GM21717 (cell line): ENCODE results near the gene KIF1B.
"Not testable (repeated sequence)": the region's sequence is repeated elsewhere in the genome, so short reads cannot be mapped to it uniquely, and the experiment has no call there.

Source experiments
- ATAC-seq: cut with Tn5 transposase; IDR thresholded peaks from one replicate; pipeline ENCODE4 v1.9.1; 2021; ENCODE audit warnings: mild to moderate bottlenecking, moderate library complexity; ENCODE audit not compliant: unreplicated experiment

The KIF1B gene

DNA sequence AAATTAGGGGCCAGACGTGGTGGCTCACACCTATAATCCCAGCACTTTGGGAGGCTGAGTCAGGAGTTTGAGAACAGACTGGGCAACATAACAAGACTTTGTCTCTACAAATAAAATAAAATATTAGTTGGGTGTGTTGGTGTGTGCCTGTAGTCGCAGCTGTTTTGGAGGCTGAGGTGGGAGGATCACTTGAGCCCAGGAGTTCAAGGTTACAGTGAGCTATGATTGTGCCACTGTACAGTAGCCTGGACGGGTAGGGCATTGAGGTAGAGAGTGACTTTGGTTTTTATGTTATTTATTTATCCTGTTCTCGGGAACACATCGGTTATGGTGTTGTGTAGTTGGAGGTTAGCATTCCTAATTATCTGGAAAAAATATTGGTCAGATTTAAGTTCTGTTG, 19.5 kb downstream of the KIF1B start:
- no peak for ATAC-seq

- ATAC-seq: no peak
Observed at GRCh38 chr1:10232163-10232562, 21.8 kb downstream of the KIF1B start.

DNA sequence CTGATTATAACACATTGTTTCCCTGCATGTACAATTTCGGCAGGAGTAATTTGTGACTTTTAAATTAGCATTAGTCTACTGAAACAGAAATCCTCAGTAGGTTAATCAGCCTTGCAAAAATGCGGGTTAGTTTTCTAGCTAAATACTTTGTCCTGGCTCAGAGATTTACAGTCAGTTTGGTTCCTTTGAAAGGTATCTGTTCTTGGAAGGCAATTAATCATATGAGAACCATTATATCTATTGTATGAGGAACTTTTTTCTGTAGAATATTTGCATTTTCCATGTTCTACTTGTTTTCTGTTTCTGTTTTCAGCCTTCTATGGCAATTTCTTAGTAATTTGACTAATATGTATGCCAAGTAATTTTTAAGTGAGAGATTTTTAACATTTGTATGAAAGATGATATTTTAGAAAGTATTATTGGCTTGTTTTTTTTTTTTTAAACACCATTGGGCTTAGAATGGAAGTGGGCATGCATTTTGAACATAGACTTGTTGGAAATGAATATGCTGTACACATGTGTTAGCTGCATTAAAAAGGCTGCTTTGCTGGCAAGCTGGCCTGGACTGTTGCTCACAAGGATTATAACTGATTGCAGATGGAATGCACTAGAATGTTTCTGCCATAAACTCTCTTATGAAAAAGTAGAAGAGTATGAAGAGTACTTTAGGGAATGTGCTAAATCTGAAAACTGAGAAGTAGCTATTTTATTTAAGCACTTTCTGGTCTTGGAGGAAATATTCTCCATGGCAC, 26.2 kb downstream of the KIF1B start:
- ATAC-seq: no peak

DNA sequence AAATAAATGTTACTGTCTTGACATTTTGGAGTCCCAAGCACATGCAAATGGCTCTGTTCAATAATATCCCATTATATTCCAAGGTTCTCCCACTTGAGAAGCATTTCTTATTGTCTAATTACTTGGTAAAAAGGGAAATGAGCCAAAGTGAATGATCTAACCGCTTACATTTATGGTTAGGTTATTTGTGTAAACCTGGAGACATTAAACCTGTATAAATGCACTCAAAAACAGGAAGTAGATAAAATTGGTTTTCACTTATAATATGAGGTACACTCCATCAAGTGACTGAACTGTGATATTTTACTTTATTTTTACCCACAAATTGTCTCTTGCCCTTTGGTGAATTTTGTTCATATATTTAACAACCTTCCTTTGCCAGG, 26.8 kb downstream of the KIF1B start:
- ATAC-seq: no peak

GRCh38 chr1:10242135-10242534, 31.8 kb downstream of the KIF1B start:
- no peak for ATAC-seq

GRCh38 chr1:10242811-10243210, 32.4 kb downstream of the KIF1B start:
- no peak for ATAC-seq

DNA sequence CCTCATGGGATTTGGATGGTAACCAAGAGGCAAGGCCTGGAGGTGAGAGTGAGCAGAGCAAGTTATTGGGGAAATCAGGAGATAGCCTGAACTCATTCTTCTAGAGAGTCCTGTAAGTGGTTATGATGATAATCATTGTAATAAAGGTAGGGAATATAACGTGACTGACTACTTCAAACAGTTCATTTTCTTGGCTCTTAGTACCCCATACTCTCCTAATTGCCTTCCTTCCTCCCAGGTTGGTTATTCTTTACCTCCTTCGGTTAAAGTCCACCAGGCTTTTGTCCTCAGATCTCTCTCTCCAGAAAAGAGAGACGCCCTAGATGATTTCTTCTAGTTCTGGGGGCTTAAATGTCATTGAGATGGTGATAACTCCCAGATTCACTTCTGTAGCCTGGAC, 35.3 kb downstream of the KIF1B start:
- no peak for ATAC-seq

- ATAC-seq: no peak
Observed at GRCh38 chr1:10249808-10250457, 39.6 kb downstream of the KIF1B start.

- ATAC-seq: no peak
Observed at GRCh38 chr1:10250663-10251062, 40.3 kb downstream of the KIF1B start.

GRCh38 chr1:10251325-10252108, 41.1 kb downstream of the KIF1B start:
- not testable (repeated sequence) for ATAC-seq

- no peak for ATAC-seq
Observed at GRCh38 chr1:10252508-10252907, 42.1 kb downstream of the KIF1B start.

DNA sequence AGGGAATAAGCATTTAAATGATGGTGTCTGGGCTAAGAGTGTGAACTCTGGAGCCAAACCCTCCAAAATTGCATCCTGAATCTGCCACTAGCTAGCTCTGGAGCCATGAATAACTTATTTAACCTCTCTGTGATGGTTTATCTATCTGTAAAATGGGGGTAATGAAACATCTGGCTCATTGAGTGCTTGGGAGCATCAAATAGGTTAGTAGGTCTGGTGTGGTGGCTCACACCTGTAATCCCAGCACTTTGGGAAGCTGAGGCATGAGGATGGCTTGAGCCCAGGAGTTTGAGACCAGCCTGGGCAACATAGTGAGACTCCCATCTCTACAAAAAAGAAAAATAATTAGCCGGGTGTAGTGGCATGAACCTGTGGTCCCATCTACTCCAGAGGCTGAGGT, 42.8 kb downstream of the KIF1B start:
- no peak for ATAC-seq

- no peak for ATAC-seq
Observed at GRCh38 chr1:10253755-10254154, 43.4 kb downstream of the KIF1B start.

GRCh38 chr1:10257851-10258250, 47.5 kb downstream of the KIF1B start:
- no peak for ATAC-seq

DNA sequence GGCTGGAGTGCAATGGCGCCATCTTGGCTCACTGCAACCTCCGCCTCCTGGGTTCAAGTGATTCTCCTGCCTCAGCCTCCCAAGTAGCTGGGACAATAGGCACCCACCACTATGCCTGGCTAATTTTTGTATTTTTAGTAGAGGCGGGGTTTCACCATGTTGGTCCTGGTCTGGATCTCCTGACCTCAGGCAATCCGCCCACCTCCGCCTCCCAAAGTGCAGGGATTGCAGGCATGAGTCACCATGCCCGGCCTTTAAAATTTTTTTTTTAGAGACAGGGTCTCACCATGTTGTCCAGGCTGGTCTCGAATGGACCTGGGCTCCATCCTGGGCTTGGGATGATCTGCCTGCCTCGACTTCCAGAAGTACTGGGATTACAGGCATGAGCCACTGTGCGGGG, 49.2 kb downstream of the KIF1B start:
- ATAC-seq: not testable (repeated sequence)

DNA sequence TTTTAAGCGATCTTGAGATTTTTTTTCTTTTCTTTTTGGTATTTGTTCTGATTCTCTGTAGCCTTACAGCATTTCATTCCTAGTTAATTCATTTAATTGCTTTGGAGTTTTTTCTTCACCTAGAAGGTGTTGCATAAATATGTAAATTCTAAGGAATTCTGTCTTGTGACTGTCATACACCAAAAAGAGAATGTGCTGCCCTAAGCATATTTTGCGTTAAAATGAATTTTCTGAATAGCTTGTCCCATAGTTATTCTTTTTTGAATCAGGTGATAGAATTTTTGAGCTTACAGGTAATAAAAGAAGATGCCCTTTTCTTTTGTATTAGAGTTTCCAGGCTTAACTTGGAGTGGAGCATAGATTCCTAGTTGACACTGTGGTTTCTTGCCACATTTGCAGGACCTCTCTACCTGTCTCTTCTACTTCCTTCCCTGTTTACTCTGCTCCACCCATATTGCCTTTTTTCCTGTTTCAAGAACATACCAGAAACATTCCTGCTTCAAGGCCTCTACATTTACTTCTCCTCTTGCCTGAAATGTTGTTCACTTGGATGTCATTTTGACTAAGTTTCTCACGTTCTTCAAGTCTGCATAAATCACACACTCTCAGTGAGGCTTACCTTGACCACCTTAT, 53.2 kb downstream of the KIF1B start:
- ATAC-seq: no peak

GRCh38 chr1:10265027-10265426, 54.7 kb downstream of the KIF1B start:
- ATAC-seq: no peak

DNA sequence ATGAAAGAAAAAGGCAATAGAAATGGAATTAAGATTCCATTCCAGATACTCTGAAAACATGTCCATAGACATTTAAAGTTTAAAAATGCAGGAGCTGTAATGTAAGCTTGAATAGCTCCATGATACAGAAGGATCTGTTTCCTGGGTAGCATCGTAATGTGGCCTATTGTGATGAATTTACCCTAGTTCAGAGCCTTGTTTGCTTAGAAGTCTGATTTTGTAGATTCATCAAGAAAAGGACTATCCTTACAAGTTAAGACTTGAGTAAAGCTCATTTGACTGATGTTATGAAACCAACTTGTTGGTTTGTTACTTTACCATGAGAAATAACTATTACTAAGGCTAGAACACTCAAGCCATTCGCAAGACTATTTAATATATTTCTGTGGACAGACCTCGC, 55.5 kb downstream of the KIF1B start:
- ATAC-seq: no peak

- ATAC-seq: no peak
Observed at GRCh38 chr1:10267319-10267718, 56.9 kb downstream of the KIF1B start.

- ATAC-seq: no peak
Observed at GRCh38 chr1:10267921-10268320, 57.6 kb downstream of the KIF1B start.

- ATAC-seq: no peak
Observed at GRCh38 chr1:10271090-10271489, 60.7 kb downstream of the KIF1B start.
